Esophagus muscularis mucosa (tissue), 4 donors: ENCODE results near the gene IL1RL2.

Experiments used
- CTCF ChIP-seq, 3 experiments: fragments of 200-600 bp in 2 of 3; fragments of 450-650 bp in 1 of 3; sonication (generic) in 2 of 3; IDR thresholded peaks; one replicate each; pipeline ENCODE4 v1.5.1; 2017 to 2019; ENCODE audit warnings: antibody characterized with exemption in 3 of 3, mild to moderate bottlenecking in 2 of 3, moderate library complexity in 1 of 3
- EP300 ChIP-seq: sonication (generic); formaldehyde crosslinking; IDR thresholded peaks from one replicate; pipeline ENCODE4 v1.6.1; 2017; ENCODE audit warnings: antibody characterized with exemption
- POLR2A ChIP-seq: fragments of 450-650 bp; IDR thresholded peaks from one replicate; pipeline ENCODE4 v1.6.1; 2017; ENCODE audit warnings: antibody characterized with exemption, moderate library complexity, mild to moderate bottlenecking, low read depth

- TF ChIP-seq EP300 (no peak), POLR2A (no peak), CTCF (IDR thresholded peaks at IDR 0.05) (no peak)
These were observed 51.4 kb downstream of the IL1RL2 start for GRCh38 chr2:102238039-102238756.
